IMR-90 (cell line): ENCODE data around the gene CERKL. TPM values are rescaled to one million over a fixed set of nuclear protein-coding genes. Genes with fewer than 3 reads are reported as not detected.

Experiments used
- ATAC-seq: fragments of 200-7000 bp; cut with Tn5 transposase; 2 replicates; pipeline ENCODE4 v1.9.1; 2020; ENCODE audit warnings: low read depth, mild to moderate bottlenecking, moderate library complexity
- BruUV-seq: library from RNA; stranded (reverse); fragments of 400-500 nt; replicated peaks from 2 replicates; lab custom pipeline; 2021; lab: Mats Ljungman, UMichigan
- CTCF ChIA-PET: fragments of 300-600 bp; formaldehyde crosslinking; extraction: SDS; loops from one replicate; lab custom pipeline; 2021; ENCODE audit warnings: antibody characterized with exemption; lab: Yijun Ruan, JAX
- POLR2A ChIA-PET: fragments of 300-600 bp; sonication (Branson Sonifier 250); formaldehyde crosslinking; loops from one replicate; lab custom pipeline; 2022; ENCODE audit warnings: antibody characterized with exemption; ENCODE audit not compliant: unreplicated experiment; lab: Charles Lee
- DNase-seq: peaks from one replicate; pipeline ENCODE4 v3.0.0; 2013
- H2AFZ ChIP-seq: replicated peaks from 2 replicates; pipeline ENCODE3; 2013; ENCODE audit warnings: low read length, mild to moderate bottlenecking; ENCODE audit not compliant: poor library complexity
- H2AK5ac ChIP-seq: 2 replicates; pipeline ENCODE4 v1.6.1; 2013; ENCODE audit warnings: low read depth, low read length, inconsistent platforms
- H2AK9ac ChIP-seq: replicated peaks from 2 replicates; pipeline ENCODE3; 2013; ENCODE audit warnings: mild to moderate bottlenecking, low read depth, low read length, moderate library complexity; ENCODE audit not compliant: poor library complexity
- H2BK120ac ChIP-seq: 2 replicates; pipeline ENCODE4 v1.6.1; 2013; ENCODE audit warnings: low read depth, low read length, inconsistent platforms
- H2BK15ac ChIP-seq: 3 replicates; pipeline ENCODE4 v1.6.1; 2013; ENCODE audit warnings: low read depth, low read length, inconsistent platforms
- H2BK20ac ChIP-seq: 2 replicates; pipeline ENCODE4 v1.6.1; 2013; ENCODE audit warnings: low read depth, mild to moderate bottlenecking, inconsistent platforms, low read length, moderate library complexity
- H2BK5ac ChIP-seq: 2 replicates; pipeline ENCODE4 v1.6.1; 2013; ENCODE audit warnings: mild to moderate bottlenecking, low read depth, low read length, inconsistent platforms; ENCODE audit not compliant: poor library complexity, severe bottlenecking
- H3K14ac ChIP-seq: replicated peaks from 2 replicates; pipeline ENCODE4 v1.6.1; 2013; ENCODE audit warnings: low read depth, low read length, inconsistent platforms
- H3K18ac ChIP-seq: 2 replicates; pipeline ENCODE4 v1.6.1; 2013; ENCODE audit warnings: low read depth, low read length, control low read depth
- H3K23ac ChIP-seq: 2 replicates; pipeline ENCODE4 v1.6.1; 2013; ENCODE audit warnings: low read depth, low read length, inconsistent platforms
- H3K27ac ChIP-seq: 2 replicates; pipeline ENCODE4 v1.5.1; 2013; ENCODE audit warnings: mild to moderate bottlenecking, control low read depth, low read length; ENCODE audit not compliant: insufficient read depth
- H3K27me3 ChIP-seq: 2 replicates; pipeline ENCODE4 v1.6.1; 2013; ENCODE audit warnings: low read length; ENCODE audit not compliant: control insufficient read depth, insufficient read depth
- H3K36me3 ChIP-seq: 2 replicates; pipeline ENCODE4 v1.6.1; 2013; ENCODE audit warnings: low read length, mixed read lengths; ENCODE audit not compliant: control insufficient read depth, insufficient read depth
- H3K4ac ChIP-seq: 2 replicates; pipeline ENCODE4 v1.6.1; 2013; ENCODE audit warnings: low read depth, low read length, inconsistent platforms
- H3K4me1 ChIP-seq: 2 replicates; pipeline ENCODE4 v1.6.1; 2013; ENCODE audit warnings: low read length, mixed read lengths; ENCODE audit not compliant: control insufficient read depth, insufficient read depth
- H3K4me2 ChIP-seq: 2 replicates; pipeline ENCODE4 v1.6.1; 2013; ENCODE audit warnings: low read depth, mild to moderate bottlenecking, control low read depth, low read length, moderate library complexity
- H3K4me3 ChIP-seq: 2 replicates; pipeline ENCODE4 v1.5.1; 2013; ENCODE audit warnings: low read depth, mild to moderate bottlenecking, control low read depth, low read length, moderate library complexity; ENCODE audit not compliant: insufficient read depth
- H3K56ac ChIP-seq: 2 replicates; pipeline ENCODE4 v1.6.1; 2013; ENCODE audit warnings: low read length, inconsistent platforms; ENCODE audit not compliant: insufficient read depth; ENCODE audit errors: extremely low read depth
- H3K79me1 ChIP-seq, 2 experiments: 2 replicates each; pipeline ENCODE4 v1.6.1; 2013; ENCODE audit warnings: low read length in 2 of 2, inconsistent platforms in 1 of 2, low read depth in 1 of 2
- H3K9ac ChIP-seq: 2 replicates; pipeline ENCODE4 v1.6.1; 2013; ENCODE audit warnings: low read depth, low read length, control low read depth
- H3K9me1 ChIP-seq: 2 replicates; pipeline ENCODE4 v1.6.1; 2013; ENCODE audit warnings: low read length, inconsistent platforms; ENCODE audit not compliant: insufficient read depth
- H3K9me3 ChIP-seq: 2 replicates; pipeline ENCODE4 v1.6.1; 2013; ENCODE audit warnings: low read length; ENCODE audit not compliant: control insufficient read depth, insufficient read depth
- H4K20me1 ChIP-seq: 2 replicates; pipeline ENCODE4 v1.6.1; 2013; ENCODE audit warnings: low read length, inconsistent platforms; ENCODE audit not compliant: insufficient read depth
- H4K5ac ChIP-seq: 2 replicates; pipeline ENCODE4 v1.6.1; 2013; ENCODE audit warnings: mild to moderate bottlenecking, low read depth, low read length, control low read depth
- H4K8ac ChIP-seq, 2 experiments: 2 replicates each; pipeline ENCODE4 v1.6.1; 2013; ENCODE audit warnings: low read depth in 2 of 2, low read length in 2 of 2, control low read depth in 1 of 2, inconsistent platforms in 1 of 2
- H4K91ac ChIP-seq: 2 replicates; pipeline ENCODE4 v1.6.1; 2013; ENCODE audit warnings: low read depth, low read length, inconsistent platforms; ENCODE audit not compliant: insufficient read depth
- CEBPB ChIP-seq: IDR thresholded peaks from 2 replicates; pipeline ENCODE4 v1.6.1; 2012; ENCODE audit warnings: low read depth, low read length, improper control_type of control experiment
- CHD1 ChIP-seq: IDR thresholded peaks from 2 replicates; pipeline ENCODE4 v1.6.1; 2012; ENCODE audit warnings: low read depth, low read length, improper control_type of control experiment
- CTCF ChIP-seq: conservative IDR thresholded peaks from 2 replicates; pipeline ENCODE4 v1.5.1; 2012; ENCODE audit warnings: mild to moderate bottlenecking, low read depth, low read length, improper control_type of control experiment
- FOS ChIP-seq: fragments of 150-350 bp; IDR thresholded peaks from 2 replicates; pipeline ENCODE4 v1.6.1; 2016; ENCODE audit warnings: low read depth, low read length
- MAZ ChIP-seq: IDR thresholded peaks from 2 replicates; pipeline ENCODE4 v1.6.1; 2012; ENCODE audit warnings: low read depth, mild to moderate bottlenecking, low read length, improper control_type of control experiment, moderate library complexity, borderline replicate concordance
- SMC3 ChIP-seq: fragments of 150-350 bp; IDR thresholded peaks from 2 replicates; pipeline ENCODE4 v1.6.1; 2016; ENCODE audit warnings: low read depth, mild to moderate bottlenecking, antibody characterized with exemption, low read length, moderate library complexity
- dilution Hi-C: fragments of 300-500 bp; cut with HindIII; formaldehyde crosslinking; loops from one replicate; pipeline ENCODE4 v1.14.3; 2018; ENCODE audit warnings: low sequenced_read_pairs; ENCODE audit not compliant: unreplicated experiment
- in situ Hi-C: fragments of 300-500 bp; cut with MboI; formaldehyde crosslinking; loops from 3 replicates; pipeline ENCODE4 v1.14.3; 2019; ENCODE audit warnings: low sequenced_read_pairs, inconsistent platforms, mixed read lengths
- intact Hi-C: fragments of 100-400 bp; cut with micrococcal nuclease; formaldehyde crosslinking; loops from 2 replicates; pipeline ENCODE4 v1.10.0; 2022
- polyA plus RNA-seq, 3 experiments: library from polyadenylated mRNA; depleted of rRNA; stranded (reverse); fragments of >200 nt; gene quantifications; 2 replicates each; pipeline ENCODE4 v1.2.3, GENCODE V29; 2012; ENCODE audit warnings: low replicate concordance in 1 of 3
- total RNA-seq: library from RNA; depleted of rRNA; stranded (reverse); fragments of >200 nt; gene quantifications from 2 replicates; pipeline ENCODE4 v1.2.3, GENCODE V29; 2012
- TF ChIP-seq, protein P1 (sequence below): fragments of 150-350 bp; IDR thresholded peaks from 2 replicates; pipeline ENCODE4 v1.6.1; 2016; ENCODE audit warnings: low read depth, mild to moderate bottlenecking, low read length, moderate library complexity, borderline replicate concordance

Gene CERKL
- total and polyA plus RNA-seq, 2 of the 4 experiments (the other 2 are of a cell fraction), result under 0.01 TPM; not detected in 1

GRCh38 chr2:181626671-181627070 is 30.2 kb downstream of the CERKL start:
- H4K5ac ChIP-seq, result no peak overlapping the region
- H2BK20ac ChIP-seq, result no peak overlapping the region
- H4K20me1 ChIP-seq, result no peaks in the 10 kb centered on the region
- POLR2A ChIA-PET, result no interaction called here
- H2AK5ac ChIP-seq, result no peak overlapping the region
- no peaks in the 10 kb centered on the region for H3K9me1 ChIP-seq
- no peaks in the 10 kb centered on the region for H3K79me1 ChIP-seq
- dilution Hi-C loops (no loop called here), intact Hi-C loops (loop anchor here (10.0 kb wide), 1 partner anchor 888 kb away; no protein-coding TSS in a partner anchor), in situ Hi-C loops (no loop called here)
- H2BK120ac ChIP-seq, result no peak overlapping the region
- no peak overlapping the region for H3K14ac ChIP-seq
- no peak overlapping the region for H2BK5ac ChIP-seq
- TF ChIP-seq CEBPB (no peak), FOS (no peak), MAZ (no peak), CHD1 (no peak), CTCF (no peak), SMC3 (no peak)
- TF ChIP-seq, protein P1, sequence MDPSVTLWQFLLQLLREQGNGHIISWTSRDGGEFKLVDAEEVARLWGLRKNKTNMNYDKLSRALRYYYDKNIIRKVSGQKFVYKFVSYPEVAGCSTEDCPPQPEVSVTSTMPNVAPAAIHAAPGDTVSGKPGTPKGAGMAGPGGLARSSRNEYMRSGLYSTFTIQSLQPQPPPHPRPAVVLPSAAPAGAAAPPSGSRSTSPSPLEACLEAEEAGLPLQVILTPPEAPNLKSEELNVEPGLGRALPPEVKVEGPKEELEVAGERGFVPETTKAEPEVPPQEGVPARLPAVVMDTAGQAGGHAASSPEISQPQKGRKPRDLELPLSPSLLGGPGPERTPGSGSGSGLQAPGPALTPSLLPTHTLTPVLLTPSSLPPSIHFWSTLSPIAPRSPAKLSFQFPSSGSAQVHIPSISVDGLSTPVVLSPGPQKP, result no peak
- H3K27me3 ChIP-seq, result peaks cover 3% of the 10 kb centered on the region; the same call in 1 of the 2 replicates
- H4K8ac ChIP-seq, result no peak overlapping the region
- no peak overlapping the region for H3K4ac ChIP-seq
- no peak overlapping the region for H2AFZ ChIP-seq
- ATAC-seq (no peak), DNase-seq (no peak)
- no peaks in the 10 kb centered on the region for H3K4me1 ChIP-seq
- no peaks in the 10 kb centered on the region for H3K36me3 ChIP-seq
- BruUV-seq, result no TSS peak
- H2AK9ac ChIP-seq, result no peak overlapping the region
- H3K56ac ChIP-seq, result no peak overlapping the region
- CTCF ChIA-PET, result no interaction called here
- no peak overlapping the region for H3K27ac ChIP-seq
- no peaks in the 10 kb centered on the region for H3K9me3 ChIP-seq
- no peak overlapping the region for H2BK15ac ChIP-seq
- H3K9ac ChIP-seq, result no peak overlapping the region
- H3K23ac ChIP-seq, result no peak overlapping the region
- no peak overlapping the region for H3K4me3 ChIP-seq
- H3K18ac ChIP-seq, result no peak overlapping the region
- no peak overlapping the region for H3K4me2 ChIP-seq
- no peak overlapping the region for H4K91ac ChIP-seq
